ENCODE data around the gene MIAT. TPM values are rescaled to one million over a fixed set of nuclear protein-coding genes. Genes with fewer than 3 reads are reported as not detected.

MIAT gene
- total and polyA plus RNA-seq, 2 of the 4 experiments (the other 2 are of a cell fraction): 0.54 to 0.65 TPM

DNA sequence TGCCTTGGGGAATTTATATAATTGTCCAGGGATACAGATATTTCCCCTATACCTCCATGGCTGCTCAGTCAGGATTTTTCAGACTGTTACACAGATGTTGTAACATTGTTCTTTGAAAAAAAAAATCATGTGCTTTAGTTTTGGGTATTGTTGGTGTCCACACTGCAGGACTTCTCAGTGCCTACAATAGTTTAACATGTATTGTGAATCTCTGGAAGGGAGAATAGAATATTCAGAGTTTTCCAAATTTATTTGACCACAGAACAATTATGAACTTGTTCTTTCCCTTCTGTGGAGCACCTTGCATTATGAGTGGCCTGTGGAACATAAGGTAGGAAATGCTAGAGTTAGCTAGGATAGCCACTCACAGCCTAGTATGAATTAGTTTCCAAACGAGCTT lies 21.1 kb upstream of the MIAT start:
- no peak overlapping the region for H3K4me3 ChIP-seq (ENCODE audit: insufficient read depth, low read depth, low read length)
- H2AK9ac ChIP-seq (replicated peaks; ENCODE audit: low read depth, low read length, poor library complexity): no peak overlapping the region
- H3K9me1 ChIP-seq (ENCODE audit: insufficient read depth, low read length): no peaks in the 10 kb centered on the region
- H3K36me3 ChIP-seq (ENCODE audit: control insufficient read depth, insufficient read depth, low read length): no peaks in the 10 kb centered on the region
- no peak overlapping the region for H2BK15ac ChIP-seq (ENCODE audit: low read depth, low read length)
- H2BK5ac ChIP-seq (ENCODE audit: low read depth, low read length, poor library complexity, severe bottlenecking): no peak overlapping the region
- no peak overlapping the region for H3K56ac ChIP-seq (ENCODE audit: extremely low read depth, insufficient read depth, low read length)
- no peak overlapping the region for H3K18ac ChIP-seq (ENCODE audit: low read depth, low read length)
- no TSS peak for BruUV-seq (replicated peaks)
- no peaks in the 10 kb centered on the region for H3K79me1 ChIP-seq (ENCODE audit: low read depth in 1 of 2, low read length in 2 of 2)
- whole genome bisulfite sequencing, 2 experiments (ENCODE audit: extremely low coverage in 2 of 2, insufficient read length in 1 of 2): no CpG with 5 or more reads among the region's 1 CpG
- no peaks in the 10 kb centered on the region for H4K20me1 ChIP-seq (ENCODE audit: insufficient read depth, low read length)
- no peaks in the 10 kb centered on the region for H3K9me3 ChIP-seq (ENCODE audit: control insufficient read depth, insufficient read depth, low read length)
- intact Hi-C loops (cut with micrococcal nuclease) (no loop called here), dilution Hi-C loops (cut with HindIII; ENCODE audit: low sequenced_read_pairs, unreplicated experiment) (no loop called here), in situ Hi-C loops (cut with MboI; ENCODE audit: low sequenced_read_pairs) (no loop called here)
- no peaks in the 10 kb centered on the region for H3K4me1 ChIP-seq (ENCODE audit: control insufficient read depth, insufficient read depth, low read length)
- CTCF ChIA-PET: no interaction called here
- no peak overlapping the region for H2AK5ac ChIP-seq (ENCODE audit: low read depth, low read length)
- no peak overlapping the region for H3K27ac ChIP-seq (ENCODE audit: insufficient read depth, low read length)
- no peak for DNase-seq
- no peak overlapping the region for H3K4ac ChIP-seq (ENCODE audit: low read depth, low read length)
- no peak overlapping the region for H3K23ac ChIP-seq (ENCODE audit: low read depth, low read length)
- H2BK120ac ChIP-seq (ENCODE audit: low read depth, low read length): no peak overlapping the region
- H3K9ac ChIP-seq (ENCODE audit: low read depth, low read length): no peak overlapping the region
- no peak overlapping the region for H3K14ac ChIP-seq (replicated peaks; ENCODE audit: low read depth, low read length)
- no peak overlapping the region for H2BK20ac ChIP-seq (ENCODE audit: low read depth, low read length)
- H3K27me3 ChIP-seq (ENCODE audit: control insufficient read depth, insufficient read depth, low read length): peaks cover 16% of the 10 kb centered on the region
- ATAC-seq (ENCODE audit: low read depth): no peak
- TF ChIP-seq RCOR1 (IDR thresholded peaks at IDR 0.05; ENCODE audit: insufficient replicate concordance, low read length) (no peak), FOS (IDR thresholded peaks at IDR 0.05; ENCODE audit: low read depth, low read length) (no peak), NFE2L2 (IDR thresholded peaks at IDR 0.05; ENCODE audit: low read depth, low read length) (no peak), MAZ (IDR thresholded peaks at IDR 0.05; ENCODE audit: borderline replicate concordance, low read depth, low read length) (no peak), SMC3 (IDR thresholded peaks at IDR 0.05; ENCODE audit: low read depth, low read length) (no peak), MAFK (IDR thresholded peaks at IDR 0.05; ENCODE audit: low read depth, low read length) (no peak), BHLHE40 (IDR thresholded peaks at IDR 0.05; ENCODE audit: low read depth, low read length) (no peak), CEBPB (IDR thresholded peaks at IDR 0.05; ENCODE audit: low read depth, low read length) (no peak), POLR2A (IDR thresholded peaks at IDR 0.05; ENCODE audit: low read depth, low read length) (no peak), RAD21 (IDR thresholded peaks at IDR 0.05; ENCODE audit: low read length) (no peak), CHD1 (IDR thresholded peaks at IDR 0.05; ENCODE audit: low read depth, low read length) (no peak), RFX5 (IDR thresholded peaks at IDR 0.05; ENCODE audit: low read depth, low read length) (no peak), MXI1 (IDR thresholded peaks at IDR 0.05; ENCODE audit: borderline replicate concordance, low read depth, low read length) (no peak)
- TF ChIP-seq, protein P1, sequence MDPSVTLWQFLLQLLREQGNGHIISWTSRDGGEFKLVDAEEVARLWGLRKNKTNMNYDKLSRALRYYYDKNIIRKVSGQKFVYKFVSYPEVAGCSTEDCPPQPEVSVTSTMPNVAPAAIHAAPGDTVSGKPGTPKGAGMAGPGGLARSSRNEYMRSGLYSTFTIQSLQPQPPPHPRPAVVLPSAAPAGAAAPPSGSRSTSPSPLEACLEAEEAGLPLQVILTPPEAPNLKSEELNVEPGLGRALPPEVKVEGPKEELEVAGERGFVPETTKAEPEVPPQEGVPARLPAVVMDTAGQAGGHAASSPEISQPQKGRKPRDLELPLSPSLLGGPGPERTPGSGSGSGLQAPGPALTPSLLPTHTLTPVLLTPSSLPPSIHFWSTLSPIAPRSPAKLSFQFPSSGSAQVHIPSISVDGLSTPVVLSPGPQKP (IDR thresholded peaks at IDR 0.05; ENCODE audit: borderline replicate concordance, low read depth, low read length): no peak
- TF ChIP-seq, protein P2, sequence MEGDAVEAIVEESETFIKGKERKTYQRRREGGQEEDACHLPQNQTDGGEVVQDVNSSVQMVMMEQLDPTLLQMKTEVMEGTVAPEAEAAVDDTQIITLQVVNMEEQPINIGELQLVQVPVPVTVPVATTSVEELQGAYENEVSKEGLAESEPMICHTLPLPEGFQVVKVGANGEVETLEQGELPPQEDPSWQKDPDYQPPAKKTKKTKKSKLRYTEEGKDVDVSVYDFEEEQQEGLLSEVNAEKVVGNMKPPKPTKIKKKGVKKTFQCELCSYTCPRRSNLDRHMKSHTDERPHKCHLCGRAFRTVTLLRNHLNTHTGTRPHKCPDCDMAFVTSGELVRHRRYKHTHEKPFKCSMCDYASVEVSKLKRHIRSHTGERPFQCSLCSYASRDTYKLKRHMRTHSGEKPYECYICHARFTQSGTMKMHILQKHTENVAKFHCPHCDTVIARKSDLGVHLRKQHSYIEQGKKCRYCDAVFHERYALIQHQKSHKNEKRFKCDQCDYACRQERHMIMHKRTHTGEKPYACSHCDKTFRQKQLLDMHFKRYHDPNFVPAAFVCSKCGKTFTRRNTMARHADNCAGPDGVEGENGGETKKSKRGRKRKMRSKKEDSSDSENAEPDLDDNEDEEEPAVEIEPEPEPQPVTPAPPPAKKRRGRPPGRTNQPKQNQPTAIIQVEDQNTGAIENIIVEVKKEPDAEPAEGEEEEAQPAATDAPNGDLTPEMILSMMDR (conservative IDR thresholded peaks at IDR 0.05; ENCODE audit: low read depth, low read length): no peak
- TF ChIP-seq, protein P3, sequence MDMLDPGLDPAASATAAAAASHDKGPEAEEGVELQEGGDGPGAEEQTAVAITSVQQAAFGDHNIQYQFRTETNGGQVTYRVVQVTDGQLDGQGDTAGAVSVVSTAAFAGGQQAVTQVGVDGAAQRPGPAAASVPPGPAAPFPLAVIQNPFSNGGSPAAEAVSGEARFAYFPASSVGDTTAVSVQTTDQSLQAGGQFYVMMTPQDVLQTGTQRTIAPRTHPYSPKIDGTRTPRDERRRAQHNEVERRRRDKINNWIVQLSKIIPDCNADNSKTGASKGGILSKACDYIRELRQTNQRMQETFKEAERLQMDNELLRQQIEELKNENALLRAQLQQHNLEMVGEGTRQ (IDR thresholded peaks at IDR 0.05; ENCODE audit: low read depth, low read length): no peak
- no peak overlapping the region for H4K5ac ChIP-seq (ENCODE audit: low read depth, low read length)
- no peak overlapping the region for H2AFZ ChIP-seq (replicated peaks; ENCODE audit: low read length, poor library complexity)
- POLR2A ChIA-PET (ENCODE audit: unreplicated experiment): no interaction called here
- H3K4me2 ChIP-seq (ENCODE audit: low read depth, low read length): no peak overlapping the region
- no peak overlapping the region for H4K8ac ChIP-seq (ENCODE audit: low read depth in 2 of 2, low read length in 2 of 2)
- no peak overlapping the region for H4K91ac ChIP-seq (ENCODE audit: insufficient read depth, low read depth, low read length)

Measured in IMR-90 (cell line).